Neural cell (in vitro differentiated cells): Measurements from ENCODE around the gene CNTF. TPM values are rescaled to one million over a fixed set of nuclear protein-coding genes. Genes with fewer than 3 reads are reported as not detected.

Experiments used
- H2AFZ ChIP-seq: fragments of 200-600, 300-800 bp; sonication (generic), shearing (Covaris generic); 2 replicates; pipeline ENCODE4 v1.6.0; 2014; ENCODE audit warnings: low read depth, mild to moderate bottlenecking, antibody characterized with exemption, low read length, moderate library complexity
- H3F3A ChIP-seq: fragments of 200-600 bp; shearing (Covaris generic); 2 replicates; pipeline ENCODE4 v1.6.1; 2016; ENCODE audit warnings: mild to moderate bottlenecking, moderate library complexity, mixed read lengths, antibody characterized with exemption, low read length; ENCODE audit not compliant: insufficient read depth, poor library complexity, severe bottlenecking
- H3K27ac ChIP-seq: fragments of 200-600, 300-800 bp; sonication (generic), shearing (Covaris generic); 2 replicates; pipeline ENCODE4 v1.5.1; 2014; ENCODE audit warnings: mild to moderate bottlenecking, low read length, moderate library complexity
- H3K27me3 ChIP-seq: fragments of 300-800, 200-600 bp; sonication (generic), shearing (Covaris generic); 2 replicates; pipeline ENCODE4 v1.6.0; 2014; ENCODE audit warnings: mild to moderate bottlenecking, low read depth, low read length, moderate library complexity; ENCODE audit not compliant: insufficient read depth
- H3K36me3 ChIP-seq: fragments of 300-800, 200-600 bp; sonication (generic), shearing (Covaris generic); 2 replicates; pipeline ENCODE4 v1.5.1; 2014; ENCODE audit warnings: mild to moderate bottlenecking, antibody characterized with exemption, low read length, moderate library complexity; ENCODE audit not compliant: insufficient read depth
- H3K4me2 ChIP-seq: fragments of 300-800, 200-600 bp; sonication (generic), shearing (Covaris generic); 2 replicates; pipeline ENCODE4 v1.6.0; 2014; ENCODE audit warnings: mild to moderate bottlenecking, low read length
- H3K4me3 ChIP-seq: fragments of 300-800, 200-600 bp; sonication (generic), shearing (Covaris generic); 2 replicates; pipeline ENCODE4 v1.5.1; 2014; ENCODE audit warnings: mild to moderate bottlenecking, low read length, moderate library complexity
- H3K79me2 ChIP-seq: fragments of 200-600 bp; shearing (Covaris generic); replicated peaks from 2 replicates; pipeline ENCODE4 v1.6.0; 2014; ENCODE audit warnings: mild to moderate bottlenecking, low read length, moderate library complexity; ENCODE audit not compliant: insufficient read depth
- H3K9ac ChIP-seq: fragments of 300-800, 200-600 bp; sonication (generic), shearing (Covaris generic); 2 replicates; pipeline ENCODE4 v1.6.1; 2016; ENCODE audit warnings: mild to moderate bottlenecking, low read length, mixed read lengths
- H3K9me2 ChIP-seq: fragments of 200-600 bp; shearing (Covaris generic); 2 replicates; pipeline ENCODE4 v1.6.1; 2016; ENCODE audit warnings: mild to moderate bottlenecking, low read length, mixed read lengths; ENCODE audit not compliant: insufficient read depth
- H3K9me3 ChIP-seq: fragments of 200-600, 300-800 bp; sonication (generic), shearing (Covaris generic); 2 replicates; pipeline ENCODE4 v1.6.1; 2016; ENCODE audit warnings: mild to moderate bottlenecking, mixed run types, low read length, moderate library complexity, mixed read lengths
- H4K20me1 ChIP-seq: fragments of 200-600 bp; shearing (Covaris generic); 2 replicates; pipeline ENCODE4 v1.6.1; 2016; ENCODE audit warnings: mild to moderate bottlenecking, mixed run types; ENCODE audit not compliant: insufficient read depth
- CTCF ChIP-seq: fragments of 450-650 bp; IDR thresholded peaks from 2 replicates; pipeline ENCODE4 v1.5.1; 2014; ENCODE audit warnings: antibody characterized with exemption, mild to moderate bottlenecking, moderate library complexity; ENCODE audit not compliant: poor library complexity, severe bottlenecking
- EP300 ChIP-seq: fragments of 450-650 bp; conservative IDR thresholded peaks from 2 replicates; pipeline ENCODE4 v1.6.1; 2014; ENCODE audit warnings: antibody characterized with exemption, mild to moderate bottlenecking, moderate library complexity; ENCODE audit not compliant: poor library complexity, severe bottlenecking
- EZH2 ChIP-seq: fragments of 200-600, 300-800 bp; shearing (Covaris generic), sonication (generic); IDR thresholded peaks from 2 replicates; pipeline ENCODE4 v1.6.1; 2014; ENCODE audit warnings: antibody characterized with exemption, low read length, borderline replicate concordance, mild to moderate bottlenecking; ENCODE audit not compliant: insufficient read depth, poor library complexity, severe bottlenecking
- MXI1 ChIP-seq: fragments of 450-650 bp; conservative IDR thresholded peaks from 2 replicates; pipeline ENCODE4 v1.6.1; 2014; ENCODE audit warnings: antibody characterized with exemption, mild to moderate bottlenecking; ENCODE audit not compliant: poor library complexity, severe bottlenecking
- POLR2AphosphoS5 ChIP-seq: IDR thresholded peaks from 2 replicates; pipeline ENCODE4 v1.6.1; 2012
- RAD21 ChIP-seq: fragments of 450-650 bp; conservative IDR thresholded peaks from 2 replicates; pipeline ENCODE4 v1.6.1; 2014; ENCODE audit warnings: antibody characterized with exemption, mild to moderate bottlenecking, moderate library complexity
- REST ChIP-seq: IDR thresholded peaks from 2 replicates; pipeline ENCODE4 v1.6.1; 2012; ENCODE audit warnings: borderline replicate concordance
- SMC3 ChIP-seq: fragments of 450-650 bp; conservative IDR thresholded peaks from 2 replicates; pipeline ENCODE4 v1.6.1; 2014; ENCODE audit warnings: antibody characterized with exemption, mild to moderate bottlenecking, moderate library complexity; ENCODE audit not compliant: poor library complexity
- TAF1 ChIP-seq: IDR thresholded peaks from 2 replicates; pipeline ENCODE4 v1.6.1; 2012; ENCODE audit warnings: low read depth
- polyA plus RNA-seq: library from polyadenylated mRNA; depleted of rRNA; stranded (reverse); fragments of >200 nt; gene quantifications from 2 replicates; pipeline ENCODE4 v1.2.3, GENCODE V29; 2014

Gene CNTF
- polyA plus RNA-seq, 1 donor from 2014 or later, result 2.3 TPM

GRCh38 chr11:58582437-58582836 lies 40.0 kb upstream of the CNTF start:
- Histone ChIP-seq H3K9me3 (no peaks in the 10 kb centered on the region), H3K27me3 (no peaks in the 10 kb centered on the region), H3K27ac (no peak overlapping the region), H3K9ac (no peak overlapping the region), H3K4me2 (peak overlapping the region; percentile 36), H3F3A (peaks cover 5% of the 10 kb centered on the region), H3K36me3 (peaks cover 7% of the 10 kb centered on the region), H3K9me2 (no peaks in the 10 kb centered on the region), H3K4me3 (peak overlapping the region; percentile 1), H2AFZ (no peak overlapping the region), H3K79me2 (peaks cover 64% of the 10 kb centered on the region), H4K20me1 (no peaks in the 10 kb centered on the region)
- TF ChIP-seq MXI1 (no peak), RAD21 (no peak), SMC3 (no peak)

DNA sequence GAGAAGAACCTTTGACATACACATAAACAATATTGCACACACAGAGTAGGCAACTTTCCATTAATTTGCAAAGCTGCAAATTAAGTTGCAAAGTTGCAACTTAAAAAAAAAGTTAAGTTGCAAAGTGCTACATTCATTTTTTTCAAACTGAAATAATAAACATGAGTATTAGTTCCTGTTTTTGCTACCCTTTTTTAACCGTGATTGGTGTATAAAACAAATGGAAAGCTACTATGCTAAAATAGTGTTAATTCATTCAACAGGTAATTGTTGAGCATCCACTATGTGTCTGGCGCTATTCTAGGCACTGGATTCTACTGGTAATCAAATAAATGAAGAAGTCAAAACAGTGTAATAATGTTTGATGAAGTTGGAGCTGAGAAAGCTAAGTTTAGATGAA lies 35.5 kb upstream of the CNTF start:
- Histone ChIP-seq H3K36me3 (peaks cover 7% of the 10 kb centered on the region), H3K79me2 (peaks cover 58% of the 10 kb centered on the region), H3K9me3 (no peaks in the 10 kb centered on the region), H3K9ac (no peak overlapping the region), H3F3A (no peaks in the 10 kb centered on the region), H3K27me3 (no peaks in the 10 kb centered on the region), H3K9me2 (no peaks in the 10 kb centered on the region), H3K4me2 (no peak overlapping the region), H3K4me3 (no peak overlapping the region), H3K27ac (no peak overlapping the region), H2AFZ (no peak overlapping the region), H4K20me1 (no peaks in the 10 kb centered on the region)
- TF ChIP-seq RAD21, result no peak
- no peak for TF ChIP-seq REST
- no peak for TF ChIP-seq TAF1
- no peak for TF ChIP-seq EP300
- no peak for TF ChIP-seq MXI1
- TF ChIP-seq EZH2, result no peak
- no peak for TF ChIP-seq CTCF
- no peak for TF ChIP-seq POLR2AphosphoS5

DNA sequence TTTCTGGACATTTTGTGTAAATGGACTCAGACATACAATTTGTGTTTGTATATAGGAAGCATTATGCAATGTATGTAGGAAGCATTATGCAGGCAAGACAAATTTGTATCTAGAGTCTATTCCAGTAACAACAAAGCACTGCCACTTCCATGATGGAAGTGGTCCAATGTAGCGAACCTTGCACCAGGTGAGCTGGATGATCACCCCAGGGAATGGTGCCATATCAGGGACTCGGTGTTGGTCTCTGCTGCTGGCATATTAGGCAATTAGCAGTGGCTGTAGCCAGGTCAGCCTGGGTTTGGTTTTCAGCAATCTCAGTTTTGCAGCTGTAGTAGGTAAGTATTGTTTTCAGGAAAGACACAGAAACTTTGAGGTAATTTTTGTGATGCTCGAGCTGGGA lies 30.8 kb upstream of the CNTF start:
- Histone ChIP-seq H3K9me3 (no peaks in the 10 kb centered on the region), H3K36me3 (peaks cover 7% of the 10 kb centered on the region), H3F3A (no peaks in the 10 kb centered on the region), H3K27ac (no peak overlapping the region), H3K9ac (no peak overlapping the region), H3K4me2 (no peak overlapping the region), H2AFZ (no peak overlapping the region), H3K79me2 (peaks cover 27% of the 10 kb centered on the region), H4K20me1 (no peaks in the 10 kb centered on the region), H3K27me3 (no peaks in the 10 kb centered on the region), H3K9me2 (no peaks in the 10 kb centered on the region), H3K4me3 (no peak overlapping the region)
- no peak for TF ChIP-seq REST
- no peak for TF ChIP-seq RAD21
- TF ChIP-seq SMC3, result no peak
- no peak for TF ChIP-seq POLR2AphosphoS5
- TF ChIP-seq EZH2, result no peak
- TF ChIP-seq CTCF, result no peak
- TF ChIP-seq TAF1, result no peak
- no peak for TF ChIP-seq EP300
